OCI-LY3 (cell line): Measurements from ENCODE around the gene LAMTOR2.

Source experiments
- H2AFZ ChIP-seq: fragments of 200-600, 300-600 bp; shearing (Covaris generic); 2 replicates; pipeline ENCODE4 v1.6.0; 2014; ENCODE audit warnings: antibody characterized with exemption, low read depth, low read length
- H3K27ac ChIP-seq: fragments of 200-600, 300-600 bp; sonication (generic); 2 replicates; pipeline ENCODE4 v1.5.1; 2014; ENCODE audit warnings: mild to moderate bottlenecking, low read length, moderate library complexity, mixed read lengths
- H3K27me3 ChIP-seq: fragments of 200-600, 300-600 bp; sonication (generic); 2 replicates; pipeline ENCODE4 v1.6.1; 2014; ENCODE audit warnings: low read depth, low read length, mixed read lengths
- H3K36me3 ChIP-seq: fragments of 200-600, 300-600 bp; sonication (generic); replicated peaks from 2 replicates; pipeline ENCODE3; 2014; ENCODE audit warnings: low read depth, low read length, mixed read lengths
- H3K4me1 ChIP-seq: fragments of 300-600, 200-600 bp; sonication (generic); 2 replicates; pipeline ENCODE4 v1.6.1; 2014; ENCODE audit warnings: low read length, mixed read lengths
- H3K4me2 ChIP-seq: fragments of 200-600, 300-600 bp; sonication (generic); 2 replicates; pipeline ENCODE4 v1.6.1; 2014; ENCODE audit warnings: low read length, mixed read lengths
- H3K4me3 ChIP-seq: fragments of 300-600, 200-600 bp; sonication (generic); 2 replicates; pipeline ENCODE4 v1.5.1; 2014; ENCODE audit warnings: antibody characterized with exemption, mild to moderate bottlenecking, low read length, moderate library complexity
- H3K79me2 ChIP-seq: fragments of 300-600, 200-600 bp; shearing (Covaris generic); 2 replicates; pipeline ENCODE4 v1.6.1; 2014; ENCODE audit warnings: mild to moderate bottlenecking, low read length, mixed read lengths
- H3K9ac ChIP-seq: fragments of 300-600, 200-600 bp; shearing (Covaris generic); 2 replicates; pipeline ENCODE4 v1.6.0; 2014; ENCODE audit warnings: mild to moderate bottlenecking, low read length, moderate library complexity
- H3K9me3 ChIP-seq: fragments of 200-600, 300-600 bp; shearing (Covaris generic); 2 replicates; pipeline ENCODE4 v1.6.1; 2014; ENCODE audit warnings: low read length, mixed read lengths; ENCODE audit not compliant: insufficient read depth
- H4K20me1 ChIP-seq: fragments of 200-600, 300-600 bp; sonication (generic); 2 replicates; pipeline ENCODE4 v1.6.1; 2016; ENCODE audit warnings: low read length, mixed read lengths; ENCODE audit not compliant: insufficient read depth
- EZH2phosphoT487 ChIP-seq: fragments of 200-600 bp; shearing (Covaris generic); IDR thresholded peaks from 2 replicates; pipeline ENCODE4 v1.6.1; 2018; ENCODE audit warnings: antibody characterized with exemption, mixed run types, low read depth
- TF ChIP-seq, protein P1 (sequence below): fragments of 200-600, 300-600 bp; sonication (generic); IDR thresholded peaks from 2 replicates; pipeline ENCODE4 v1.5.1; 2014; ENCODE audit warnings: antibody characterized with exemption, low read length, low read depth

Gene LAMTOR2

DNA sequence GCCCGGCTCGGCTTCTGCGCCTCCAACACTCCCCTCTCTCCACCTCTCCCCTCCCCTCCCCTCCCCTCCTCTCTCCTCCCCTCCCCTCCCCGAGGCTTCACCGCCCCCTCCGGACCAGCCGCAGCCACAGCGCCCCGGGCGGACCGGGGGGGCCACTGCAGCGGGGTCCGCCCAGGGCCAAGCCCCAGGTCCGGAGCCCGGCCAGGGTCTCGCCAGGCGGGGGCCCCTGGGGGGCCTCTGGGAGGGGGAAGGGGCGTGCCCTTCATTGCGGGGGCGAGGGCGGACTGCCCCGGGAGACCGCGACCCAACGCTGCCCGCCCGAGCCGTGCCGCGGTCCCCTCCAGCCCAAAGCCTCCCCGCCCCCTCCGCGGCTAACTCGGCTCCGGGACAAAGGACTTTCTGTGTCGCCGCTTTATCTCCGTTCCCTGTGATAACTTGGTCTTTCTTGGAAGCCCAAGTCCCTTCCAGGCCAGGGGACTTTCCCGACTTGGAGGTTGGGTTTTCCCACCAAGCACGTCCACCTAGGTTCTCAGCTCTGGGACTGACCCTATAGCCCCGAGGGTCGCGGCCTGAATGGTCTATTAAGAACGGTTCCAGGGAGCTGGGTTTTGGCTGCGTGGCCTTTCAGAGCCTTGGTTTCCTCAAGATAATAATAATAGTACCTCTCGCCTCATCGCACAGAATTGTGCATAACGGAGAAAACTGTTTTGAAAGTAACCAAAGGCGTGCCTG, 648 bp upstream of the LAMTOR2 start, which contains the start of gene UBQLN4:
TSS of gene UBQLN4 (minus strand) at position 31 of the 732 bp plus-strand sequence. CDS start 97 bp downstream, outside the sequence.
- H3K4me3 ChIP-seq, result peak within 1 kb of the TSS; percentile 86
- H3K4me1 ChIP-seq, result peaks cover 12% of the 10 kb centered on the region
- H3K27me3 ChIP-seq, result no peaks in the 10 kb centered on the region
- H3K9ac ChIP-seq, result peak within 1 kb of the TSS; percentile 96
- no peaks in the 10 kb centered on the region for H4K20me1 ChIP-seq
- H2AFZ ChIP-seq, result peak within 1 kb of the TSS; percentile 48
- H3K4me2 ChIP-seq, result peak within 1 kb of the TSS; percentile 94
- TF ChIP-seq EZH2phosphoT487, result no peak
- TF ChIP-seq, protein P1, sequence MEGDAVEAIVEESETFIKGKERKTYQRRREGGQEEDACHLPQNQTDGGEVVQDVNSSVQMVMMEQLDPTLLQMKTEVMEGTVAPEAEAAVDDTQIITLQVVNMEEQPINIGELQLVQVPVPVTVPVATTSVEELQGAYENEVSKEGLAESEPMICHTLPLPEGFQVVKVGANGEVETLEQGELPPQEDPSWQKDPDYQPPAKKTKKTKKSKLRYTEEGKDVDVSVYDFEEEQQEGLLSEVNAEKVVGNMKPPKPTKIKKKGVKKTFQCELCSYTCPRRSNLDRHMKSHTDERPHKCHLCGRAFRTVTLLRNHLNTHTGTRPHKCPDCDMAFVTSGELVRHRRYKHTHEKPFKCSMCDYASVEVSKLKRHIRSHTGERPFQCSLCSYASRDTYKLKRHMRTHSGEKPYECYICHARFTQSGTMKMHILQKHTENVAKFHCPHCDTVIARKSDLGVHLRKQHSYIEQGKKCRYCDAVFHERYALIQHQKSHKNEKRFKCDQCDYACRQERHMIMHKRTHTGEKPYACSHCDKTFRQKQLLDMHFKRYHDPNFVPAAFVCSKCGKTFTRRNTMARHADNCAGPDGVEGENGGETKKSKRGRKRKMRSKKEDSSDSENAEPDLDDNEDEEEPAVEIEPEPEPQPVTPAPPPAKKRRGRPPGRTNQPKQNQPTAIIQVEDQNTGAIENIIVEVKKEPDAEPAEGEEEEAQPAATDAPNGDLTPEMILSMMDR, result peak; percentile 55
- H3K36me3 ChIP-seq, result peaks cover 10% of the 10 kb centered on the region
- peaks cover 21% of the 10 kb centered on the region for H3K79me2 ChIP-seq
- H3K27ac ChIP-seq, result peak within 1 kb of the TSS; percentile 91
- no peaks in the 10 kb centered on the region for H3K9me3 ChIP-seq

DNA sequence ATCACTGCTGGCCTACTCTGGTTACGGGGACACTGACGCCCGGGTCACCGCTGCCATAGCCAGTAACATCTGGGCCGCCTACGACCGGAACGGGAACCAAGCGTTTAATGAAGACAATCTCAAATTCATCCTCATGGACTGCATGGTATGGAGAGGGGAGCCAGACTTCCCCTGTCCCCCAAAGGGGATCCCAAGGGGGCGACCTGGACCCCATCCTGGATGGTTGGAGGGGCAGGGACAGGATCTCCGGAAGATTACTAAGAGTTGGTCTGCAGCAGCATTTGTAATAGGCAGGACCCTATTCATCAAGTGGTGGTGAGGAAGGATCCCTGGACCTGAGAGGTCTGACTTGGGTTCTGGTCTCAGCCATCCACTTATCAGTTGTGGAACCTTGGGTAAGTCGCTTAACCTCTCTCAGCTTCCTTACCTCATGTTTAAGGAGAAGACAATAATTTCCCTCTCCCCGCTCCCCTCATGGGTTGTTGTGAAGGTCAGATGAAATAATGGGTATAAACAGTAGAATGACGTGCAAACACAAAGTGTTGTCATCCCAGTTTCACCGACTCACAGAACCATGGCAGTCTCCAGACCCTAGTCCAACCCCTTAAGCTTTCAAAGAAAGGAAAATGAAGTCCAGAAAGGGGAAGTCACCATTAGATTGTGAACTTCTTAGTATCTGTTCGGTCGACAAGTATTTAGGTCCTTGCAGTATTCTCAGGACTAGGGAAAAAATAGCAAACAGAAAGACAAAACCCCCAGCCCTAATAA, 883 bp downstream of the LAMTOR2 start:
- peak overlapping the region; percentile 59 for H3K27ac ChIP-seq
- no peaks in the 10 kb centered on the region for H3K36me3 ChIP-seq

DNA sequence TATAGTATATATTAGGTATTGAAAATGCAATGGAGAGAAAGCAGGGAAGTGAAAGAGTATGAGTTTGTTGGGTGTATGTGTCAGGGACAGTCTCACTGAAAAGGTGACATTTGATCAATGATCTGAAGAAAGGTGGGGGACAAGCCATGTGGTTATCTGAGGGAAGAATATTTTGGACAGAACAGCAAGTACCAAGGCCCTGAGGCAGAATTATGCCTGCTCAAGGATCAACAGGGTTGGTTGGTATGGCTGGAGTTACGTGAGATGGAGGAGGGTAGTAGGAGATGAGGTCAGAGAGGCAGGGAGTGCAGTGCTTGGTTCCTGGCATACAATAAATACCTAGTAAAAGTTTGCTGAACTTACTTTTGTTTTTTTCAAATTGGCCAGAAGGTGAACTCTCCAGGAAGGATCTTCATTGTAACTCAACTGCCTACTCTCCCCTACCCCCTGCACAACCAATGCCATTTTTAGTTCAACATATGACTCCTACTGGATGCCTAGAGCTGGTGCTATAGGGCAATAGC, 1.8 kb downstream of the LAMTOR2 start:
- H4K20me1 ChIP-seq, result no peaks in the 10 kb centered on the region
- no peak overlapping the region for H3K9ac ChIP-seq
- H3K27me3 ChIP-seq, result no peaks in the 10 kb centered on the region
- no peaks in the 10 kb centered on the region for H3K9me3 ChIP-seq
- no peak overlapping the region for H3K27ac ChIP-seq
- no peaks in the 10 kb centered on the region for H3K36me3 ChIP-seq
- H3K4me2 ChIP-seq, result no peak overlapping the region
- no peak overlapping the region for H2AFZ ChIP-seq
- peaks cover 12% of the 10 kb centered on the region for H3K4me1 ChIP-seq
- H3K4me3 ChIP-seq, result no peak overlapping the region
- peaks cover 21% of the 10 kb centered on the region for H3K79me2 ChIP-seq
- TF ChIP-seq EZH2phosphoT487, result no peak
- TF ChIP-seq, protein P1, result no peak

More for the DNA sequence above, 883 bp downstream of the LAMTOR2 start:
- TF ChIP-seq, protein P1, result no peak
- no peak for TF ChIP-seq EZH2phosphoT487
- peaks cover 12% of the 10 kb centered on the region for H3K4me1 ChIP-seq
- H3K9ac ChIP-seq, result peak overlapping the region; percentile 96
- H3K4me3 ChIP-seq, result peak overlapping the region; percentile 86
- H3K79me2 ChIP-seq, result peaks cover 21% of the 10 kb centered on the region
- H3K9me3 ChIP-seq, result no peaks in the 10 kb centered on the region
- H3K4me2 ChIP-seq, result peak overlapping the region; percentile 89
- H2AFZ ChIP-seq, result peak overlapping the region; percentile 89
- no peaks in the 10 kb centered on the region for H4K20me1 ChIP-seq
- H3K27me3 ChIP-seq, result no peaks in the 10 kb centered on the region
